Neutrophil (primary cell): ENCODE data around the gene ARID2.

Experiments
- H3K27ac ChIP-seq: fragments of 200-600 bp; sonication (generic); 2 replicates; pipeline ENCODE4 v1.5.1; 2016; ENCODE audit warnings: mild to moderate bottlenecking, moderate library complexity
- H3K27me3 ChIP-seq: fragments of 200-600 bp; sonication (generic); 2 replicates; pipeline ENCODE4 v1.6.0; 2016; ENCODE audit warnings: mild to moderate bottlenecking
- H3K36me3 ChIP-seq: fragments of 200-600 bp; sonication (generic); 2 replicates; pipeline ENCODE4 v1.5.1; 2017
- H3K4me1 ChIP-seq, 2 experiments: fragments of 200-600 bp in 1 of 2; sonication (generic) in 1 of 2; 1 replicate in 1 of 2; 2 replicates in 1 of 2; pipeline versions ENCODE4 v1.5.1 to v1.6.1; 2013 to 2016; ENCODE audit warnings: low read depth in 1 of 2, low read length in 1 of 2, mild to moderate bottlenecking in 1 of 2, moderate library complexity in 1 of 2; ENCODE audit not compliant: control insufficient read depth in 1 of 2, insufficient read depth in 1 of 2
- H3K4me3 ChIP-seq, 2 experiments: fragments of 200-600 bp in 1 of 2; sonication (generic) in 1 of 2; 1 replicate in 1 of 2; 2 replicates in 1 of 2; pipeline ENCODE4 v1.5.1; 2013 to 2016; ENCODE audit warnings: low read depth in 1 of 2, low read length in 1 of 2, mild to moderate bottlenecking in 1 of 2, moderate library complexity in 1 of 2
- H3K9me3 ChIP-seq: fragments of 200-600 bp; sonication (generic); 2 replicates; pipeline ENCODE4 v1.5.1; 2016
- CTCF ChIP-seq: fragments of 200-600 bp; sonication (generic); IDR thresholded peaks from 2 replicates; pipeline ENCODE4 v1.5.1; 2016; ENCODE audit warnings: antibody characterized with exemption

ARID2 gene

GRCh38 chr12:45732936-45733335, 3.4 kb downstream of the ARID2 start:
- Histone ChIP-seq H3K9me3 (no peaks in the 10 kb centered on the region), H3K36me3 (no peaks in the 10 kb centered on the region), H3K4me3 (no peak overlapping the region), H3K4me1 (peaks cover 35 to 36% of the 10 kb centered on the region in 2 experiments), H3K27ac (peak overlapping the region; percentile 96), H3K27me3 (no peaks in the 10 kb centered on the region)
- TF ChIP-seq CTCF, result no peak

- no peak for TF ChIP-seq CTCF
- no peak overlapping the region for H3K4me3 ChIP-seq
- H3K27me3 ChIP-seq, result no peaks in the 10 kb centered on the region
- H3K27ac ChIP-seq, result no peak overlapping the region
- peaks cover 11 to 12% of the 10 kb centered on the region in 2 experiments for H3K4me1 ChIP-seq
- no peaks in the 10 kb centered on the region for H3K9me3 ChIP-seq
- H3K36me3 ChIP-seq, result no peaks in the 10 kb centered on the region
These were observed 8.1 kb downstream of the ARID2 start for GRCh38 chr12:45737638-45738037.

- H3K4me3 ChIP-seq, result no peak overlapping the region
- no peak for TF ChIP-seq CTCF
- H3K27ac ChIP-seq, result no peak overlapping the region
- H3K36me3 ChIP-seq, result peaks cover 2% of the 10 kb centered on the region
- H3K27me3 ChIP-seq, result no peaks in the 10 kb centered on the region
- no peaks in the 10 kb centered on the region for H3K9me3 ChIP-seq
- no peaks in the 10 kb centered on the region for H3K4me1 ChIP-seq
These were observed 13.1 kb downstream of the ARID2 start for GRCh38 chr12:45742590-45742989.

- Histone ChIP-seq H3K9me3 (no peaks in the 10 kb centered on the region), H3K27me3 (no peaks in the 10 kb centered on the region), H3K4me1 (no peaks in the 10 kb centered on the region), H3K36me3 (peaks cover 4% of the 10 kb centered on the region), H3K4me3 (no peak overlapping the region), H3K27ac (no peak overlapping the region)
- TF ChIP-seq CTCF, result no peak
These were observed 13.7 kb downstream of the ARID2 start for GRCh38 chr12:45743247-45743646.

GRCh38 chr12:45745861-45746277, 16.4 kb downstream of the ARID2 start:
- no peaks in the 10 kb centered on the region for H3K27me3 ChIP-seq
- peaks cover 4% of the 10 kb centered on the region for H3K36me3 ChIP-seq
- no peaks in the 10 kb centered on the region for H3K4me1 ChIP-seq
- no peak for TF ChIP-seq CTCF
- H3K4me3 ChIP-seq, result no peak overlapping the region
- H3K27ac ChIP-seq, result no peak overlapping the region
- H3K9me3 ChIP-seq, result no peaks in the 10 kb centered on the region

GRCh38 chr12:45756666-45757065, 27.2 kb downstream of the ARID2 start:
- Histone ChIP-seq H3K27me3 (no peaks in the 10 kb centered on the region), H3K27ac (no peak overlapping the region), H3K9me3 (no peaks in the 10 kb centered on the region), H3K4me1 (no peaks in the 10 kb centered on the region), H3K4me3 (no peak overlapping the region), H3K36me3 (peaks cover 11% of the 10 kb centered on the region)
- TF ChIP-seq CTCF, result no peak
